HL-60 (cell line): ENCODE data around the gene CISD3.

Experiments used
- DNase-seq, 2 experiments: peaks; one replicate each; pipeline ENCODE4 v3.0.0-alpha.2; 2010 to 2020; ENCODE audit warnings: low read depth in 1 of 2, low spot score in 1 of 2
- H3K27ac ChIP-seq: fragments of 250-450 bp; sonication (Bioruptor Pico); replicated peaks from 2 replicates; pipeline ENCODE4 v1.5.1; 2020; ENCODE audit warnings: mild to moderate bottlenecking, moderate library complexity
- H3K27me3 ChIP-seq: fragments of 250-450 bp; sonication (Bioruptor Pico); 2 replicates; pipeline ENCODE4 v1.5.1; 2021; ENCODE audit warnings: mild to moderate bottlenecking, moderate library complexity; ENCODE audit not compliant: insufficient read depth, poor library complexity, severe bottlenecking
- H3K4me3 ChIP-seq: replicated peaks from 2 replicates; pipeline ENCODE4 v1.5.1; 2011; ENCODE audit warnings: mild to moderate bottlenecking, control low read depth, low read length; ENCODE audit not compliant: insufficient read depth
- GABPA ChIP-seq: IDR thresholded peaks from 2 replicates; pipeline ENCODE4 v1.6.1; 2012; ENCODE audit warnings: low read depth
- POLR2AphosphoS5 ChIP-seq: IDR thresholded peaks from 2 replicates; pipeline ENCODE4 v1.6.1; 2012; ENCODE audit warnings: low read depth
- SPI1 ChIP-seq: IDR thresholded peaks from 2 replicates; pipeline ENCODE4 v1.6.1; 2012; ENCODE audit warnings: low read depth, mild to moderate bottlenecking, borderline replicate concordance
- TF ChIP-seq, protein P1 (sequence below): IDR thresholded peaks from one replicate; pipeline ENCODE4 v1.5.1; 2011; ENCODE audit warnings: low read length, control low read depth, inconsistent platforms; ENCODE audit not compliant: insufficient read depth
- TF ChIP-seq, protein P2 (sequence below): IDR thresholded peaks from 2 replicates; pipeline ENCODE4 v1.6.1; 2012; ENCODE audit warnings: low read depth; ENCODE audit not compliant: insufficient replicate concordance

Gene CISD3

DNA sequence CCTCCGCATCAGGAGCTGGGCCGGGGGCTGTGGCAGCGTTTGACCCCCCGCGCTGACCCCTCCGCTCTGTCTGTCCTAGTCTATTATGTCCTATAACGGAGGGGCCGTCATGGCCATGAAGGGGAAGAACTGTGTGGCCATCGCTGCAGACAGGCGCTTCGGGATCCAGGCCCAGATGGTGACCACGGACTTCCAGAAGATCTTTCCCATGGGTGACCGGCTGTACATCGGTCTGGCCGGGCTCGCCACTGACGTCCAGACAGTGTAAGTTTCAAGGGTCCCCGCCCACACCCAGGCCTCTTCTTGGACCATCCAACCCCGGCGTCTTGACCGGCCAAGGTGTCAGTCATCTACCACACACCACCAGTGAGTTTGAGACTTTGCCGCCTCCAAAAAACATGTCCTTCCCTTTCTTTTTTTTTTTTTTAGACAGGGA is 22.9 kb downstream of the CISD3 start:
- TF ChIP-seq, protein P1, sequence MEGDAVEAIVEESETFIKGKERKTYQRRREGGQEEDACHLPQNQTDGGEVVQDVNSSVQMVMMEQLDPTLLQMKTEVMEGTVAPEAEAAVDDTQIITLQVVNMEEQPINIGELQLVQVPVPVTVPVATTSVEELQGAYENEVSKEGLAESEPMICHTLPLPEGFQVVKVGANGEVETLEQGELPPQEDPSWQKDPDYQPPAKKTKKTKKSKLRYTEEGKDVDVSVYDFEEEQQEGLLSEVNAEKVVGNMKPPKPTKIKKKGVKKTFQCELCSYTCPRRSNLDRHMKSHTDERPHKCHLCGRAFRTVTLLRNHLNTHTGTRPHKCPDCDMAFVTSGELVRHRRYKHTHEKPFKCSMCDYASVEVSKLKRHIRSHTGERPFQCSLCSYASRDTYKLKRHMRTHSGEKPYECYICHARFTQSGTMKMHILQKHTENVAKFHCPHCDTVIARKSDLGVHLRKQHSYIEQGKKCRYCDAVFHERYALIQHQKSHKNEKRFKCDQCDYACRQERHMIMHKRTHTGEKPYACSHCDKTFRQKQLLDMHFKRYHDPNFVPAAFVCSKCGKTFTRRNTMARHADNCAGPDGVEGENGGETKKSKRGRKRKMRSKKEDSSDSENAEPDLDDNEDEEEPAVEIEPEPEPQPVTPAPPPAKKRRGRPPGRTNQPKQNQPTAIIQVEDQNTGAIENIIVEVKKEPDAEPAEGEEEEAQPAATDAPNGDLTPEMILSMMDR = no peak
- TF ChIP-seq GABPA = no peak
- TF ChIP-seq SPI1 = no peak
- TF ChIP-seq, protein P2, sequence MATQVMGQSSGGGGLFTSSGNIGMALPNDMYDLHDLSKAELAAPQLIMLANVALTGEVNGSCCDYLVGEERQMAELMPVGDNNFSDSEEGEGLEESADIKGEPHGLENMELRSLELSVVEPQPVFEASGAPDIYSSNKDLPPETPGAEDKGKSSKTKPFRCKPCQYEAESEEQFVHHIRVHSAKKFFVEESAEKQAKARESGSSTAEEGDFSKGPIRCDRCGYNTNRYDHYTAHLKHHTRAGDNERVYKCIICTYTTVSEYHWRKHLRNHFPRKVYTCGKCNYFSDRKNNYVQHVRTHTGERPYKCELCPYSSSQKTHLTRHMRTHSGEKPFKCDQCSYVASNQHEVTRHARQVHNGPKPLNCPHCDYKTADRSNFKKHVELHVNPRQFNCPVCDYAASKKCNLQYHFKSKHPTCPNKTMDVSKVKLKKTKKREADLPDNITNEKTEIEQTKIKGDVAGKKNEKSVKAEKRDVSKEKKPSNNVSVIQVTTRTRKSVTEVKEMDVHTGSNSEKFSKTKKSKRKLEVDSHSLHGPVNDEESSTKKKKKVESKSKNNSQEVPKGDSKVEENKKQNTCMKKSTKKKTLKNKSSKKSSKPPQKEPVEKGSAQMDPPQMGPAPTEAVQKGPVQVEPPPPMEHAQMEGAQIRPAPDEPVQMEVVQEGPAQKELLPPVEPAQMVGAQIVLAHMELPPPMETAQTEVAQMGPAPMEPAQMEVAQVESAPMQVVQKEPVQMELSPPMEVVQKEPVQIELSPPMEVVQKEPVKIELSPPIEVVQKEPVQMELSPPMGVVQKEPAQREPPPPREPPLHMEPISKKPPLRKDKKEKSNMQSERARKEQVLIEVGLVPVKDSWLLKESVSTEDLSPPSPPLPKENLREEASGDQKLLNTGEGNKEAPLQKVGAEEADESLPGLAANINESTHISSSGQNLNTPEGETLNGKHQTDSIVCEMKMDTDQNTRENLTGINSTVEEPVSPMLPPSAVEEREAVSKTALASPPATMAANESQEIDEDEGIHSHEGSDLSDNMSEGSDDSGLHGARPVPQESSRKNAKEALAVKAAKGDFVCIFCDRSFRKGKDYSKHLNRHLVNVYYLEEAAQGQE = no peak
- TF ChIP-seq POLR2AphosphoS5 = no peak
- Histone ChIP-seq H3K4me3 (peak overlapping the region; percentile 99), H3K27me3 (peaks cover 26% of the 10 kb centered on the region), H3K27ac (peak overlapping the region; percentile 80)
- DNase-seq = no peak

DNA sequence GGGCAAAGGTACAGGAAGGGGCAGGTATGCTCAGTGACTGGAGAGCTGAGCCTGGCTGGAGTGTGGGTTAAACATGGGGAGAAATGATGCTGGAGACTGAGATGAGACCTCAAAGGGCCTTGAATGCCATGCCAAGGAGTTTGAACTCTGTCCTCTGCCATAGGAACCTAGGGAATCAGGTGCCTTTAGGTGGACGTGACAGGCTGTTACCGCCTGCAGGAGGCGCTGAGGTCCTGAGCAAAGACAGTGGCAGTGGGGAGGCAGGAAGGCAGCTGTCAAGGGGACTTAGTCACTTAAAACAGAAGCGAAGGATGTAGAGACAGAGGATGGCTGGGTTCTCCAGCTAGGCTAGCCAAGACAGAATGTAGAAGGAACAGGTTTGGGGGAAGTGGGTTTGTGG is 31.5 kb downstream of the CISD3 start:
- no peak overlapping the region for H3K4me3 ChIP-seq
- no peak overlapping the region for H3K27ac ChIP-seq
- H3K27me3 ChIP-seq = no peaks in the 10 kb centered on the region
- DNase-seq = peak in 1 of 2 experiments; percentile 37
- TF ChIP-seq GABPA = no peak
- TF ChIP-seq, protein P1 = peak; percentile 13

GRCh38 chr17:38762231-38762630 is 32.1 kb downstream of the CISD3 start:
- H3K27me3 ChIP-seq = no peaks in the 10 kb centered on the region
- no peak overlapping the region for H3K27ac ChIP-seq
- TF ChIP-seq POLR2AphosphoS5 (no peak), GABPA (no peak), SPI1 (no peak)
- TF ChIP-seq, protein P2 = no peak
- TF ChIP-seq, protein P1 = no peak
- no peak for DNase-seq
- H3K4me3 ChIP-seq = no peak overlapping the region

DNA sequence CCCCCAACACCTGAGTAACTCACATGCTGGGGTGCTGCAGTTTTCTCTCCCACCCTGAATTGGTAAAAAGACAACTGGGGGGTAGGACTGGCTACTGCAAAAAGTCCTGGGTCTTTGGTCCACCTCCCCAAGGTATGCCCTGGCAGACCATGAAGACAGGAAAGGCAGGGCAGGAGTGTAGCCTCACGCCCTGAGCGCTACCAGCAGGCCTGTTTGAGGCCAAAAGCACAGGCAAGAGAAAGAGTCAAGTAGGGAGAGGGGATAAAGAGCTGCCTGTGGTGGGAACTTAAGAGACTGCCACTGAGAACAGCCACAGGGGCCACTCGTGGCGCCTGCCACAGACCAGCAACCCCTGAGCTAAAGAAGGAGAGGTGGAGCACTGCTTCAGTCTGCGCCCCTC is 36.2 kb downstream of the CISD3 start:
- Histone ChIP-seq H3K27ac (no peak overlapping the region), H3K4me3 (no peak overlapping the region), H3K27me3 (no peaks in the 10 kb centered on the region)
- no peak for DNase-seq
- TF ChIP-seq, protein P1 = no peak
- TF ChIP-seq POLR2AphosphoS5 (no peak; the same call in 1 of the 2 replicates), GABPA (no peak), SPI1 (no peak)
